Osteocyte (in vitro differentiated cells): ENCODE results near the gene SLC34A1. TPM values are rescaled to one million over a fixed set of nuclear protein-coding genes. Genes with fewer than 3 reads are reported as not detected.

ENCODE experiments used
- DNase-seq: peaks from one replicate; pipeline ENCODE4 v3.0.0; 2021; ENCODE audit warnings: mixed read lengths; ENCODE audit not compliant: unreplicated experiment; ENCODE audit errors: extremely low spot score
- H3K27ac Mint-ChIP-seq: one replicate; pipeline ENCODE4 v1.8.0; 2021; ENCODE audit warnings: mild to moderate bottlenecking, mixed read lengths; ENCODE audit not compliant: unreplicated experiment
- H3K27me3 Mint-ChIP-seq: one replicate; pipeline ENCODE4 v1.8.0; 2021; ENCODE audit warnings: mixed read lengths; ENCODE audit not compliant: unreplicated experiment
- H3K36me3 Mint-ChIP-seq: one replicate; pipeline ENCODE4 v1.8.0; 2021; ENCODE audit warnings: mixed read lengths; ENCODE audit not compliant: unreplicated experiment
- H3K4me1 Mint-ChIP-seq: one replicate; pipeline ENCODE4 v1.8.0; 2021; ENCODE audit warnings: mixed read lengths; ENCODE audit not compliant: unreplicated experiment
- H3K4me3 Mint-ChIP-seq: one replicate; pipeline ENCODE4 v1.8.0; 2021; ENCODE audit warnings: mild to moderate bottlenecking, moderate library complexity, mixed read lengths; ENCODE audit not compliant: unreplicated experiment
- H3K9me3 Mint-ChIP-seq: one replicate; pipeline ENCODE4 v1.8.0; 2021; ENCODE audit warnings: mixed read lengths; ENCODE audit not compliant: unreplicated experiment
- total RNA-seq: library from RNA; stranded (reverse); gene quantifications from 2 replicates; pipeline ENCODE4 v1.2.1, GENCODE V29; 2021
- TF ChIP-seq, protein P1 (sequence below): fragments of 200-600 bp; sonication (generic); IDR thresholded peaks from 2 replicates; pipeline ENCODE4 v1.5.0; 2021; ENCODE audit warnings: antibody characterized with exemption, mild to moderate bottlenecking, moderate library complexity

The SLC34A1 gene
- total RNA-seq, 1 donor from 2014 or later: not detected

GRCh38 chr5:177435847-177436536 is 51.8 kb downstream of the SLC34A1 start:
- no peak for DNase-seq
- peaks cover 25% of the 10 kb centered on the region for H3K36me3 Mint-ChIP-seq
- TF ChIP-seq, protein P1, sequence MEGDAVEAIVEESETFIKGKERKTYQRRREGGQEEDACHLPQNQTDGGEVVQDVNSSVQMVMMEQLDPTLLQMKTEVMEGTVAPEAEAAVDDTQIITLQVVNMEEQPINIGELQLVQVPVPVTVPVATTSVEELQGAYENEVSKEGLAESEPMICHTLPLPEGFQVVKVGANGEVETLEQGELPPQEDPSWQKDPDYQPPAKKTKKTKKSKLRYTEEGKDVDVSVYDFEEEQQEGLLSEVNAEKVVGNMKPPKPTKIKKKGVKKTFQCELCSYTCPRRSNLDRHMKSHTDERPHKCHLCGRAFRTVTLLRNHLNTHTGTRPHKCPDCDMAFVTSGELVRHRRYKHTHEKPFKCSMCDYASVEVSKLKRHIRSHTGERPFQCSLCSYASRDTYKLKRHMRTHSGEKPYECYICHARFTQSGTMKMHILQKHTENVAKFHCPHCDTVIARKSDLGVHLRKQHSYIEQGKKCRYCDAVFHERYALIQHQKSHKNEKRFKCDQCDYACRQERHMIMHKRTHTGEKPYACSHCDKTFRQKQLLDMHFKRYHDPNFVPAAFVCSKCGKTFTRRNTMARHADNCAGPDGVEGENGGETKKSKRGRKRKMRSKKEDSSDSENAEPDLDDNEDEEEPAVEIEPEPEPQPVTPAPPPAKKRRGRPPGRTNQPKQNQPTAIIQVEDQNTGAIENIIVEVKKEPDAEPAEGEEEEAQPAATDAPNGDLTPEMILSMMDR: no peak
- H3K9me3 Mint-ChIP-seq: no peaks in the 10 kb centered on the region
- no peak overlapping the region for H3K27ac Mint-ChIP-seq
- H3K4me3 Mint-ChIP-seq: no peak overlapping the region
- no peaks in the 10 kb centered on the region for H3K27me3 Mint-ChIP-seq
- no peaks in the 10 kb centered on the region for H3K4me1 Mint-ChIP-seq

DNA sequence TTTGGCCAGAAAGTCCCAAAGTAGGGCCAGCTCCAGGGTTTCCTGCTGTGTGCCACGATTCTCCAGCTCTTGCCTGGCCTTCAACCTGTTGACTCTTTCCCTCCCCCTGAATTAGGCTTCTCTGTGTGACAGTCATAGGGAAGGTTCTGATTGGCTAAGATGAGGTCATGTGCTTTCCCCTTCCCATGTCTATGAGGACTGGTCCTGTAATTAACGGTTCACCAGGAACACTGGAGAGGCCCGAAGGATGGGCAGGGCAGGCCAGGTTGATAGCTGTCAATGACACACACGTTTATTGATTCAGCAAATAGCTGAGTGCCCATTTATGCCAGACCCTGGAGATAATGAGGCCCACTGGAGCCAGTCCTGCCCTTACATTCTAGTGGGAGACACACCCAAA is 53.4 kb downstream of the SLC34A1 start:
- Mint-ChIP-seq H3K4me1 (no peaks in the 10 kb centered on the region), H3K4me3 (no peak overlapping the region), H3K9me3 (no peaks in the 10 kb centered on the region), H3K27ac (no peak overlapping the region), H3K27me3 (no peaks in the 10 kb centered on the region), H3K36me3 (peaks cover 28% of the 10 kb centered on the region)
- DNase-seq: no peak
- TF ChIP-seq, protein P1: no peak

DNA sequence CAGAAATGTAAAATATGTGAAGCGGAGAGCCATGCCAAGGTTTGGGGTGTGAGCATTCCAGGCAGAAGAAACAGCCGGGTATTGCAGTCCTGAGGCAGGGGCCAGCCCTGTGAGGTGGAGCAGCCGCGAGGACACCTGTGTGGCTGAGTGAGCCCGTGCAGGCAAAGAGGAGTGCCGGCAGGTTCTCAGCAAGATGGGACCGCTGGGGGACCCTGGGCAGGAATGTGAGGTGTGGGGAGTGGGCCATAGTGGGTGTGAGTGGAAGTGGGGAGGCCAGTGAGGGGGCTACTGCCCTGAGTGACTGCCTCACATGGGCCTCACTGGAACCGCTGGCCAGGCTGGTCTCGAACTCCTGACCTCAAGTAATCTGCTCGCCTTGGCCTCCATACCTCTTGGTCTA is 54.2 kb downstream of the SLC34A1 start:
- Mint-ChIP-seq H3K27me3 (no peaks in the 10 kb centered on the region), H3K4me3 (no peak overlapping the region), H3K27ac (peak overlapping the region; percentile 14), H3K9me3 (no peaks in the 10 kb centered on the region), H3K4me1 (no peaks in the 10 kb centered on the region), H3K36me3 (peaks cover 22% of the 10 kb centered on the region)
- no peak for DNase-seq
- TF ChIP-seq, protein P1: no peak

GRCh38 chr5:177439518-177440053 is 55.4 kb downstream of the SLC34A1 start:
- H3K27ac Mint-ChIP-seq: no peak overlapping the region
- H3K36me3 Mint-ChIP-seq: peaks cover 20% of the 10 kb centered on the region
- H3K4me1 Mint-ChIP-seq: no peaks in the 10 kb centered on the region
- no peak overlapping the region for H3K4me3 Mint-ChIP-seq
- H3K9me3 Mint-ChIP-seq: no peaks in the 10 kb centered on the region
- DNase-seq: no peak
- TF ChIP-seq, protein P1: no peak
- no peaks in the 10 kb centered on the region for H3K27me3 Mint-ChIP-seq

GRCh38 chr5:177440211-177440989 is 56.2 kb downstream of the SLC34A1 start:
- Mint-ChIP-seq H3K27me3 (no peaks in the 10 kb centered on the region), H3K4me3 (no peak overlapping the region), H3K9me3 (no peaks in the 10 kb centered on the region), H3K4me1 (no peaks in the 10 kb centered on the region), H3K36me3 (peaks cover 17% of the 10 kb centered on the region), H3K27ac (no peak overlapping the region)
- no peak for DNase-seq
- TF ChIP-seq, protein P1: no peak
